ENCODE measurements around the gene PRSS53.

- TF ChIP-seq CTCF (conservative IDR thresholded peaks at IDR 0.05; ENCODE audit: low read length), result no peak
- no peak for TF ChIP-seq EZH2phosphoT487 (IDR thresholded peaks at IDR 0.05; ENCODE audit: borderline replicate concordance)
Observed at GRCh38 chr16:31135535-31136286, 47.0 kb upstream of the PRSS53 start, which contains the start of gene PRSS8.

Data from Loucy (cell line).